Sigmoid colon (tissue), 7 donors: ENCODE data around the gene NCS1. TPM values are rescaled to one million over a fixed set of nuclear protein-coding genes. Genes with fewer than 3 reads are reported as not detected.

ENCODE experiments used
- DNase-seq: peaks from one replicate; pipeline ENCODE4 v3.0.0-alpha.2; 2019
- H3K27ac ChIP-seq, 4 donors: fragments of 200-600 bp; sonication (generic); one replicate each; pipeline ENCODE4 v1.5.1; 2016 to 2019; ENCODE audit warnings: mild to moderate bottlenecking in 1 of 4
- H3K27me3 ChIP-seq, 3 donors: fragments of 200-600 bp; sonication (generic); one replicate each; pipeline ENCODE4 v1.5.1; 2019; ENCODE audit warnings: mild to moderate bottlenecking in 1 of 3
- H3K36me3 ChIP-seq, 4 donors: fragments of 200-600 bp; sonication (generic); one replicate each; pipeline ENCODE4 v1.5.1; 2016 to 2019
- H3K4me1 ChIP-seq, 4 donors: fragments of 200-600 bp; sonication (generic); one replicate each; pipeline ENCODE4 v1.5.1; 2017 to 2019
- H3K4me3 ChIP-seq, 4 donors: fragments of 200-600 bp; sonication (generic); one replicate each; pipeline ENCODE4 v1.5.1; 2017 to 2019; ENCODE audit warnings: mild to moderate bottlenecking in 2 of 4, moderate library complexity in 1 of 4
- H3K9me3 ChIP-seq, 4 donors: fragments of 200-600 bp in 3 of 4; sonication (generic) in 3 of 4; one replicate each; pipeline versions ENCODE4 v1.5.1 to v1.6.1; 2013 to 2019
- EP300 ChIP-seq, 4 donors: sonication (generic); formaldehyde crosslinking; IDR thresholded peaks; one replicate each; pipeline ENCODE4 v1.6.1; 2017; ENCODE audit warnings: antibody characterized with exemption in 4 of 4
- POLR2A ChIP-seq, 2 donors: fragments of 450-650 bp; IDR thresholded peaks; one replicate each; pipeline ENCODE4 v1.6.1; 2016; ENCODE audit warnings: antibody characterized with exemption in 2 of 2, mild to moderate bottlenecking in 2 of 2, moderate library complexity in 2 of 2
- POLR2AphosphoS5 ChIP-seq, 4 donors: sonication (generic); formaldehyde crosslinking; IDR thresholded peaks; one replicate each; pipeline ENCODE4 v1.6.1; 2017; ENCODE audit warnings: antibody characterized with exemption in 4 of 4
- WGBS, 2 donors: extraction: QIAGEN DNeasy Blood & Tissue Kit; methylation state at CpG; one replicate each; pipeline ENCODE4 v1.1.7; 2013; 5-methylcytosine and 5-hydroxymethylcytosine counted together
- intact Hi-C: fragments of 100-400 bp; cut with DNase I; formaldehyde crosslinking; loops from one replicate; pipeline ENCODE4 v1.15.1; 2023
- polyA plus RNA-seq, 3 donors: library from polyadenylated mRNA; stranded (reverse); fragments of 200-250 nt; gene quantifications; one replicate each; pipeline ENCODE4 v1.2.3, GENCODE V29; 2013
- total RNA-seq, 4 donors: library from RNA; depleted of rRNA; stranded (reverse); fragments of >200 nt; gene quantifications; one replicate each; pipeline ENCODE4 v1.1.0, GENCODE V29; 2016
- TF ChIP-seq, protein P1 (sequence below), 4 experiments: fragments of 450-650 bp in 3 of 4; fragments of 200-600 bp in 1 of 4; IDR thresholded peaks; one replicate each; pipeline ENCODE4 v1.5.1; 2016 to 2019; ENCODE audit warnings: antibody characterized with exemption in 4 of 4, mild to moderate bottlenecking in 3 of 4, moderate library complexity in 2 of 4
- donor health status: healthy with polysubstance abuse.
- donor health status: Bipolar disorder and iron deficiency.
- donor health status: healthy.

NCS1 gene
- total and polyA plus RNA-seq, 7 donors = 0.69 to 133 (median 78.5) TPM

DNA sequence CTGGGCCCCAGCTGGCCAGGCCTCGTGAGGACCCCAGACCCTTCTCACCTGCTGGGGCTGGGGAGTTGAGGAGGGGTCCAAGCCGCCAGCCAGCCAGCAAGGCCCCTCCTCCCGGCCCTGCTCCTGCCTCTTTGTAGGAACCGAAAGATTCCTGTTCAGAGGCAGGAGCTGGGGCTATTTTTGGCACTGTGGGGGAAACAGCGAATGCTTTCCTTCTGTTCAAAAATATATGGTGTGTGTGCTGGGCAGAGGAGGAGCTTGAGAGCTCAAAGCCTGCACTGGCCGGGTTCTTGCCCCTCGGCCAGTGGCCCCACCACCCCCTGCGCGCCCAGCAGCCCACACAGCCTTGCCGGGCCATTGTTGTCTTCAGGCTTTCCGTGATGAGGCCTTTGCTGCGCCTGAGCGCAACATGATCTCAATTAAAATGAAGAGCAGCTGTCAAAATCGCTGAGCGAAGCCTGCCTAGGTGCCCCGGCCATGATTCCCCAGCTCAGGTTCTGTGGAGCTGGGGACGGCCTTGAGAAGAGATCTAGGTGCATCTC is 13.4 kb downstream of the NCS1 start:
- Histone ChIP-seq H3K36me3 (no peaks in the 10 kb centered on the region), H3K9me3 (no peaks in the 10 kb centered on the region), H3K27me3 (no peaks in the 10 kb centered on the region), H3K27ac (peak overlapping the region; percentile 94 to 99 (median 96)), H3K4me3 (peak overlapping the region in 3 of 4 donors; percentile 6 to 55 (median 47)), H3K4me1 (peaks cover 0 to 99% (median 97%) of the 10 kb centered on the region in 4 donors)
- WGBS, 2 donors = 74 to 89% methylated on average over 17 of the region's 17 CpGs
- DNase-seq = no peak
- intact Hi-C loops = no loop called here
- no peak for TF ChIP-seq POLR2A (IDR thresholded peaks at IDR 0.05)
- no peak for TF ChIP-seq EP300 (IDR thresholded peaks at IDR 0.05)
- no peak for TF ChIP-seq POLR2AphosphoS5 (IDR thresholded peaks at IDR 0.05)
- TF ChIP-seq, protein P1, sequence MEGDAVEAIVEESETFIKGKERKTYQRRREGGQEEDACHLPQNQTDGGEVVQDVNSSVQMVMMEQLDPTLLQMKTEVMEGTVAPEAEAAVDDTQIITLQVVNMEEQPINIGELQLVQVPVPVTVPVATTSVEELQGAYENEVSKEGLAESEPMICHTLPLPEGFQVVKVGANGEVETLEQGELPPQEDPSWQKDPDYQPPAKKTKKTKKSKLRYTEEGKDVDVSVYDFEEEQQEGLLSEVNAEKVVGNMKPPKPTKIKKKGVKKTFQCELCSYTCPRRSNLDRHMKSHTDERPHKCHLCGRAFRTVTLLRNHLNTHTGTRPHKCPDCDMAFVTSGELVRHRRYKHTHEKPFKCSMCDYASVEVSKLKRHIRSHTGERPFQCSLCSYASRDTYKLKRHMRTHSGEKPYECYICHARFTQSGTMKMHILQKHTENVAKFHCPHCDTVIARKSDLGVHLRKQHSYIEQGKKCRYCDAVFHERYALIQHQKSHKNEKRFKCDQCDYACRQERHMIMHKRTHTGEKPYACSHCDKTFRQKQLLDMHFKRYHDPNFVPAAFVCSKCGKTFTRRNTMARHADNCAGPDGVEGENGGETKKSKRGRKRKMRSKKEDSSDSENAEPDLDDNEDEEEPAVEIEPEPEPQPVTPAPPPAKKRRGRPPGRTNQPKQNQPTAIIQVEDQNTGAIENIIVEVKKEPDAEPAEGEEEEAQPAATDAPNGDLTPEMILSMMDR (IDR thresholded peaks at IDR 0.05) = no peak

DNA sequence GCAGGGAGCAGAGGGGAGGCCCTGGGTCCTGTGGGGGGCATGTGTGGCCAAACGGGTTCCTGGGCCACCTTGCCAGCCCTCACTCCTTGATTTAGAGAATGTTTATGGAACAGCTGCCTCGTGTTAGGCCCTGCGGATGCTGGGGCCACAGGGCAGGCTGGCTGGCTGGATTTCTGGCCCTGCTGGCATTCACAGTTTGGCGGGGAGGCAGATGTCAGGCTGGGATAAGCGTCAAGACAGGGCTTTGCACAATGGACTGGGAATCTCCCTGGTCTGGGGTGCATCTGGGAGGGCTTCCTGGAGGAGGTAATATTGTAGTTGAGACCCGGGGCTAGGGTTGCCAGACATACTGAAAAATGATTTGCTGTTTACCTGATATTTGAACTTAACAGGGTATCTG is 13.8 kb downstream of the NCS1 start:
- no peaks in the 10 kb centered on the region for H3K27me3 ChIP-seq
- intact Hi-C loops = no loop called here
- no peak for TF ChIP-seq POLR2A (IDR thresholded peaks at IDR 0.05)
- TF ChIP-seq EP300 (IDR thresholded peaks at IDR 0.05) = peak in 2 of 4 donors; percentile 62 to 67
- TF ChIP-seq, protein P1 (IDR thresholded peaks at IDR 0.05) = no peak
- peak; percentile 31 to 56 (median 40) for TF ChIP-seq POLR2AphosphoS5 (IDR thresholded peaks at IDR 0.05)
- WGBS, 2 donors = 75 to 77% methylated on average over 6 of the region's 6 CpGs
- peak overlapping the region; percentile 94 to 99 (median 96) for H3K27ac ChIP-seq
- H3K36me3 ChIP-seq = no peaks in the 10 kb centered on the region
- peak overlapping the region in 3 of 4 donors; percentile 47 to 55 (median 47) for H3K4me3 ChIP-seq
- DNase-seq = peak; percentile 89
- peaks cover 0 to 99% (median 97%) of the 10 kb centered on the region in 4 donors for H3K4me1 ChIP-seq
- H3K9me3 ChIP-seq = no peaks in the 10 kb centered on the region

- 23 to 66% methylated on average over 25 of the region's 25 CpGs for WGBS, 2 donors
These were observed 14.8 kb downstream of the NCS1 start for GRCh38 chr9:130186839-130187522.

DNA sequence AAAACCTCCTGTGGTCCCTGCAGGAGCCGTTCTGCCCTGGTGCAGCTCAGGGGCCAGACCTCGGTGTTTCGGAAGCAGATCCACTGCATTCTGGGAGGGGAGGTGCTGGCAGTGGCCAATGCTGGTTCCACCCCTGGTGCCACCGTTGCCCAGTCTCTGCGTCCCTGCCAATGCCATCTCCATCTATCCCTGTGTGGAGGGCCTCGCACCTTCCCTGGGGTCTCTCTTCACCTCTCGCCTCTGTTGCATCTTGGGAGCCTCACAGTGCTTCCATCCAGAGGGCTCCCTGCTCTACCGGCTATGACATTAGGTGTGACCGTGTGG is 15.3 kb downstream of the NCS1 start:
- Histone ChIP-seq H3K9me3 (no peaks in the 10 kb centered on the region), H3K27me3 (no peaks in the 10 kb centered on the region), H3K4me3 (peak overlapping the region; percentile 21 to 55 (median 47)), H3K4me1 (peaks cover 0 to 99% (median 97%) of the 10 kb centered on the region in 4 donors), H3K36me3 (no peaks in the 10 kb centered on the region), H3K27ac (peak overlapping the region; percentile 94 to 99 (median 96))
- 40 to 73% methylated on average over 9 of the region's 9 CpGs for WGBS, 2 donors
- no peak for TF ChIP-seq POLR2A (IDR thresholded peaks at IDR 0.05)
- TF ChIP-seq, protein P1 (IDR thresholded peaks at IDR 0.05) = no peak
- DNase-seq = no peak
- intact Hi-C loops = no loop called here

More at GRCh38 chr9:130186839-130187522, 14.8 kb downstream of the NCS1 start:
- no peaks in the 10 kb centered on the region for H3K27me3 ChIP-seq
- intact Hi-C loops = no loop called here
- H3K9me3 ChIP-seq = no peaks in the 10 kb centered on the region
- H3K36me3 ChIP-seq = no peaks in the 10 kb centered on the region
- peak overlapping the region; percentile 94 to 99 (median 96) for H3K27ac ChIP-seq
- TF ChIP-seq POLR2A (IDR thresholded peaks at IDR 0.05) = peak; percentile 26 to 35
- TF ChIP-seq, protein P1 (IDR thresholded peaks at IDR 0.05) = no peak
- TF ChIP-seq POLR2AphosphoS5 (IDR thresholded peaks at IDR 0.05) = peak; percentile 66 to 76 (median 74)
- TF ChIP-seq EP300 (IDR thresholded peaks at IDR 0.05) = no peak
- peaks cover 0 to 99% (median 97%) of the 10 kb centered on the region in 4 donors for H3K4me1 ChIP-seq
- peak; percentile 90 for DNase-seq
- peak overlapping the region; percentile 21 to 55 (median 47) for H3K4me3 ChIP-seq
